KOPT-K1 (cell line): ENCODE measurements around the gene RPS6KA1.

ENCODE experiments used
- H3K27ac ChIP-seq: fragments of 200-600 bp; sonication (generic); 2 replicates; pipeline ENCODE4 v1.5.1; 2016; ENCODE audit warnings: antibody characterized with exemption, mild to moderate bottlenecking, low read depth, low read length; ENCODE audit not compliant: poor library complexity, severe bottlenecking
- H3K36me3 ChIP-seq: fragments of 200-600 bp; sonication (generic); 2 replicates; pipeline ENCODE4 v1.5.1; 2017; ENCODE audit warnings: antibody characterized with exemption, mild to moderate bottlenecking, low read length, moderate library complexity; ENCODE audit not compliant: insufficient read depth
- H3K9me3 ChIP-seq: fragments of 200-600 bp; sonication (generic); 2 replicates; pipeline ENCODE4 v1.5.1; 2017; ENCODE audit warnings: antibody characterized with exemption, low read length, mild to moderate bottlenecking; ENCODE audit not compliant: insufficient read depth, poor library complexity, severe bottlenecking

RPS6KA1 gene

GRCh38 chr1:26540351-26540750, 10.8 kb downstream of the RPS6KA1 start:
- no peaks in the 10 kb centered on the region for H3K9me3 ChIP-seq
- H3K36me3 ChIP-seq: no peaks in the 10 kb centered on the region
- H3K27ac ChIP-seq: peak overlapping the region; percentile 14

- Histone ChIP-seq H3K27ac (peak overlapping the region; percentile 69), H3K9me3 (no peaks in the 10 kb centered on the region), H3K36me3 (no peaks in the 10 kb centered on the region)
Observed at GRCh38 chr1:26541431-26541815, 11.9 kb downstream of the RPS6KA1 start.

GRCh38 chr1:26541816-26542711, 12.5 kb downstream of the RPS6KA1 start:
- H3K27ac ChIP-seq: peak overlapping the region; percentile 69
- no peaks in the 10 kb centered on the region for H3K9me3 ChIP-seq
- peaks cover 5% of the 10 kb centered on the region for H3K36me3 ChIP-seq

- peak overlapping the region; percentile 69 for H3K27ac ChIP-seq
- H3K36me3 ChIP-seq: peaks cover 13% of the 10 kb centered on the region
- no peaks in the 10 kb centered on the region for H3K9me3 ChIP-seq
Observed at GRCh38 chr1:26542771-26543451, 13.3 kb downstream of the RPS6KA1 start.

- H3K36me3 ChIP-seq: peaks cover 19% of the 10 kb centered on the region
- peak overlapping the region; percentile 69 for H3K27ac ChIP-seq
- no peaks in the 10 kb centered on the region for H3K9me3 ChIP-seq
Observed at GRCh38 chr1:26543462-26543861, 13.9 kb downstream of the RPS6KA1 start.

- H3K27ac ChIP-seq: peak overlapping the region; percentile 69
- H3K9me3 ChIP-seq: no peaks in the 10 kb centered on the region
- peaks cover 25% of the 10 kb centered on the region for H3K36me3 ChIP-seq
Observed at GRCh38 chr1:26544126-26544525, 14.6 kb downstream of the RPS6KA1 start.

GRCh38 chr1:26545969-26546323, 16.4 kb downstream of the RPS6KA1 start:
- H3K36me3 ChIP-seq: peaks cover 31% of the 10 kb centered on the region
- H3K9me3 ChIP-seq: no peaks in the 10 kb centered on the region
- peak overlapping the region; percentile 91 for H3K27ac ChIP-seq

- no peaks in the 10 kb centered on the region for H3K9me3 ChIP-seq
- peak overlapping the region; percentile 91 for H3K27ac ChIP-seq
- H3K36me3 ChIP-seq: peaks cover 35% of the 10 kb centered on the region
Observed at GRCh38 chr1:26546375-26546774, 16.8 kb downstream of the RPS6KA1 start.

GRCh38 chr1:26546819-26547218, 17.3 kb downstream of the RPS6KA1 start:
- Histone ChIP-seq H3K9me3 (no peaks in the 10 kb centered on the region), H3K27ac (peak overlapping the region; percentile 91), H3K36me3 (peaks cover 40% of the 10 kb centered on the region)

- peaks cover 57% of the 10 kb centered on the region for H3K36me3 ChIP-seq
Observed at GRCh38 chr1:26548841-26549240, 19.3 kb downstream of the RPS6KA1 start.

GRCh38 chr1:26550946-26551345, 21.4 kb downstream of the RPS6KA1 start:
- Histone ChIP-seq H3K36me3 (peaks cover 78% of the 10 kb centered on the region), H3K9me3 (no peaks in the 10 kb centered on the region), H3K27ac (no peak overlapping the region)

More at GRCh38 chr1:26548841-26549240, 19.3 kb downstream of the RPS6KA1 start:
- Histone ChIP-seq H3K27ac (no peak overlapping the region), H3K9me3 (no peaks in the 10 kb centered on the region)

- H3K9me3 ChIP-seq: no peaks in the 10 kb centered on the region
- H3K36me3 ChIP-seq: peaks cover 82% of the 10 kb centered on the region
Observed at GRCh38 chr1:26552720-26553119, 23.2 kb downstream of the RPS6KA1 start.

GRCh38 chr1:26553942-26554682, 24.6 kb downstream of the RPS6KA1 start:
- Histone ChIP-seq H3K36me3 (peaks cover 82% of the 10 kb centered on the region), H3K27ac (no peak overlapping the region), H3K9me3 (no peaks in the 10 kb centered on the region)

More at GRCh38 chr1:26552720-26553119, 23.2 kb downstream of the RPS6KA1 start:
- no peak overlapping the region for H3K27ac ChIP-seq

GRCh38 chr1:26554781-26555180, 25.2 kb downstream of the RPS6KA1 start:
- Histone ChIP-seq H3K9me3 (no peaks in the 10 kb centered on the region), H3K36me3 (peaks cover 85% of the 10 kb centered on the region), H3K27ac (no peak overlapping the region)

GRCh38 chr1:26555550-26555981, 26.0 kb downstream of the RPS6KA1 start:
- Histone ChIP-seq H3K9me3 (no peaks in the 10 kb centered on the region), H3K36me3 (peaks cover 93% of the 10 kb centered on the region), H3K27ac (no peak overlapping the region)
